NCI-H748 treated with DMSO at 0.1 percent for 48 hours (cell line): ENCODE results near the gene RSKR.
"Not testable (repeated sequence)": the region's sequence is repeated elsewhere in the genome, so short reads cannot be mapped to it uniquely, and the experiment has no call there.

Source experiments
- DNase-seq: peaks from one replicate; lab custom pipeline; 2025; lab: John Stamatoyannopoulos, UW

Gene RSKR

DNA sequence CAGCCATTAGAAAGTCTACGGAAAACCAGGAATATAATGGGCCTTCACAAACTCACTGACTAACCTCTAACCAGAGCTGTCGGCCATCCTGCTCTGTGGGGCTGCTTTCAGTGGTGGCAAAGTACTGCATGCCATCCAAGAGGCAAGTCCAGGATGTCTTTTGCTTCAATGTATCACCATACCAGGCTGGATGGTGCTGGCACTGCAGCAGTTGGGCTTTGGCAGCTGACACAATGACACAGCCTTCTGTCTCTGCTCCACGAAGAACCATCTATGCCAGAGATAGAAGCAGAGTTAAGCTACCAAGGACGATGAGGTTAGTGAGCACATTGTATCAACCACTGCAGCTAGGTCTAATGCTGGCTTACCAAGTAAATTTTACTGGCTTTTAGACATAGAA, 9.7 kb upstream of the RSKR start:
- no peak for DNase-seq

DNA sequence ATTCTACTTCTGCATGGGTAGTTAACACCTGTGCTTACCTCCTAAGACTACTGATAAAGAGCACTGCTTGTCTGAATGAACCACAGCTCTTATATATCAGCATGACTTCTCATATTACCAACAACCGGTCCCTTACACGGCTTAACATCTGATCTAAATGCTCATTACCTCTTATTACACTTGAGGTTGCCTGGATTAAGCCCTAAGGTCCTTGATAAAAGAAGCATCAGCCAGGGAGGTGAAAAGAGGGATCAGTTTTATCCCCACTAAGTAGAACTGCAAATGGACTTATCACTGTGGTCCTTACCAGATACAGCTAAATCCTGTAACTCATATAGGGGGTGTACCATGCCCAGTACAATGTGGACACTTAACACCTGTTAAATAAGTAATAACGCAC, 8.2 kb upstream of the RSKR start:
- DNase-seq: no peak

DNA sequence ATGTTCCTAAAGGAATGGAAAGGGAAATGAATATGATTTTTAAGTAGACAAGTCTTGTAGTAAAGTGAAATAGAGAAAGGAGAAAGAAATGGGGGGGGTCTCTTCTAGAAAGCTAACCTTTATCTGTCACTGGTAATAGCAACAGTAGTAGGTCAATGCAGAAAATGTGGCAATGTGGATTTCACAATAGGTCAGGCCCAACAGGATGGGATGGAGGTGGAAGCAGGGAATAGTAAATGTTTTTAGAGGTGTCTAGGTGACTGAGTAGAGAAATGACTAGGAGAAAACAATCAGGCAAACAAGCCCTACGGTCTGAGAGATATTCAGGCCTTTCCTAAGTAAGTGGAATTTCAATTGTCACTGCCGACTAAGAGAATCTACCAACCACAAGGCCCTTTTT, 6.0 kb upstream of the RSKR start:
- DNase-seq: no peak

DNA sequence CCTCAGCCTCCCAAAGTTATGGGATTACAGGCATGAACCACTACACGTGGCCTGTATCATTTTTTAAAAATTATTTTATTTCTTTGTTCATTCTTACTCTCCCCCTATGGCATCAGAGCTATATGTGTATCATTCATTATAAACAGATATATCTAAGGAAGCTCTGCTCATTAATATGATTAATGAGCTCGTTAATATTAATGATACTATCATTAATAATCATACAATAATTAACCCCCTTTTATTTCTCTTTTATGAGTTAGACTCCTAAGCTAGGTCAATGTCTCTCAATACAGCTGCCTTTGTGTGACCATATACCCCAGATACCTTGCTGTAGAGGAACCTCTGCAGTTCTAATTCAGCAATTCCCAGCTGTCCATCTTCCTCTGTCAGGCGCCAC, 4.5 kb upstream of the RSKR start:
- no peak for DNase-seq

DNA sequence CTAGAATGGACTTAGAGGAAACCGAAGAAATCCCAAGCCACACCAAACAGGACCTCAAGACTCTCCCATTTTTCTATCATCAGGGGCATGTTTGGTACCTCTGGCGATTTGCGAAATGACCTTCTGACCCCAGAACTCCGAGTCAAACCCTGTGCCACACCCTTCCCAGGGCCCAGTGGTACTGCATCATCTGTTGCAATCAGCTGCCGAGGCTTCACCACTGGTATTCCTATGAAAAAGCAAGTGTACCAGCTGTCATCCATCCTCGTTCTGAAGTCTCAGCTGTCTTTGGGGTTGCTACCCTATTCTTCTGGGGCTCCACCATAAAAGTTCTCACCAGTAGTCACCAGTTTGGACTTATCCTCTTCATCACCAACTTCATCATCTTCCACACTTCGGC, 2.3 kb upstream of the RSKR start:
- no peak for DNase-seq

DNA sequence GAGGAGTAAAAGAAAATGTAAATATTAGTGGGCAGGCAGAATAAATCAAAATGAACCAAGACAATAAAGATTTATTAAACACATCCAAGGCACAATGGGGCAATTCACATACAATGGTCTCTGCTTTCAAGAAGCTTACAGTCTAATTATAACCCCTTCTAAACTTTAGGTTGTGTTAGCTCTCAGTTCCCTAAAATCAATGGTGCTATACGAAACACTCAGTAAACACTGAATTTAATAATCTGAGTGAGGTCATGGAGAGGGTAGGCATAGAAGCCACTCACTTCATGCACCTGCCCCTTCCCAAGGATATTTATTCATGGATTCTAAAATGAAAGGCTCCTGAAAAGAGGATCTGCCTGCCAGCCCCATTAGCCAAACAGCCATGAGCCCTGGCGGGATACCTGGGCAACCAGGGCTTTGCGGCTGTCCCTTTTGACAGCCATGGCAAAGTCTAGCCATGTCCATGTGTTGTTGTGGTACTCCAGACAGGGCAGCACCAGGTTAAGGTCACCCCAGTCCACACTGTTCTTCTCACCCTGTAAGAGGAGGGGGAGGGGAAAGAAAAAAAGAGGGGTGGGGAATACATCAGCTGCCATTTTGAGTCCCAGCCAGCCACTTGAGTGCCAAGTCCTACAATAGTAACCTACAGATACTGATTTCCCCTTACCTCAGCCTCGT, 1.4 kb upstream of the RSKR start:
- no peak for DNase-seq

DNA sequence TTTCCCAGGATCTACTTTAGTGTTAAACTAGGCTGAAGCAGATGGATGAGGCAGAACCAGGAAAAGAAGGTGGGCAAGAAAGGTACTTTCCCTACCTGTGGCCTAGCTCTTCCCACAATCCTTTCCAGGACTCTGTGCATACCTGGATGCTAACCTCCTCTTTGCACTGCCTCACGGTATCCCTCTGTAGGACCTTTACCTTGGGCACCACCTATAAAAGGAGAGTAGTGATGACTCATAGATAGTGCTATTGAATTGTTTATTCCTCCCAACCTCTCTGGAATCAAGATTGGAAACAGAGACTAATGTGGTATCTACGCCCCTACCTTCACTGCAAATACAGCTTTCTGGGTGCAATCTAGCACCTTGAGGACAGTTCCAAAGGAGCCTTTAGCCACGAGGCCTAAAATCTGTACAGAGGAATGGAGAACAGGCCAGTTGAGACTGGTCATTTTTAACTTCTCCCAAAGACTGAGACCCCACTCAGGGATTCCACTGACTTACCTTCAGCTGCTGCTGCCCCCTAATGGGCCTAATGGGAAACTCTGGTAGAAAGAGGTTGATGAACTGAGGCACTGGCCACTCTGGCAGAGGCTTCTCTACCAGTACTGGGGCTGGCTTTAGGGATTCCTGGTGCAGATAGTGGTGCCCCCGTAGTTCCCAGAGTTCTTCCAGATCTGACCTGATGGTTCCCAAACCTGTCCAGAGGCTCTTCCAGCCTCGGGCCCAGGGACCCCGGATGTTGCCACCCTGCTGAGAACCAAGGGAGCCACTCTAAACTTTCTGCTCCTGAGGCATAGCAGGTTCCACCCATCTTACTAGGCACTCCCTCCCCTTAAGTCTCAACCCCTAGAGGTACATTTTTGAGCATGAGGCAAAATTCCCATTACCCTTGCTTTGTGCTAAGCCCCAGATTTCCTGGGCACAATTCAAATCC, 781 bp downstream of the RSKR start:
- DNase-seq: no peak

DNA sequence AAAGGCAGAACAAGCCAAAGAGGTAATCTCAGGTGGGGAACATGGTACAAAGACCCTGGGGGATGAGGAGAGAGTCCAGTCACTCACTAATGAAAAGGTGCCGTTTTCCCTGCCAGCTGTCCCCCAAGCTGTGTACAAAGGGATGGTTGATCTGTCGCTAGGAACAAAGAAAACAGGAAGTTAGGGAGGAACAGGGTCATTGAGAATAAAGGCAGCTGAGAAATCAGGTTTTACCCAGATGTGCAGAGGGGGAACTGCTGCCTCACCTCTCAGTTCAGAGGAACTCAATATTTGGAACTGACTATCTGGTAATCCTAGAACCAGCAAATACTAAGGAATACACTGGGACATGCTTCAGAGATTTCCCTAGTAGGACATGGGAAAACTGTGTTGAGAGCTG, 1.5 kb downstream of the RSKR start:
- DNase-seq: no peak

DNA sequence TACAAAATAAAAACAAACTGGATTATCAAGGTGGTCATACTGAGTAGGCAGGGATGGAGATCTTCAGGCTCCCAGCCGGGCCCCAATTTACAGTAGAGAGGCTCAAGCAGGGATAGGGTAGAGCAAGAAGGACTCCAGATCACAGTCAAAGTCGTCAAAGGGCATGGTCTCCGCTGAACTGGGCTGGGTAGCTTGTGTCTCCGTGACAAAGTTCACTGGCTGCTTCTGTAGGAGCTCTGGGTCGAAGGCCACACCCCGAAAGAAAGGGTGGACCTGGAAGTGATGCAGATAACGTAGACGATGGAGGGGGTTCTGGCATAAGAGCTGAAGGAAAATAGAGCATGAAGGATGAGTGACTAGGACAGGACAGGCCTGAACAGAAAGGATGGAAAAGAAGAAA, 3.6 kb downstream of the RSKR start:
- DNase-seq: no peak

DNA sequence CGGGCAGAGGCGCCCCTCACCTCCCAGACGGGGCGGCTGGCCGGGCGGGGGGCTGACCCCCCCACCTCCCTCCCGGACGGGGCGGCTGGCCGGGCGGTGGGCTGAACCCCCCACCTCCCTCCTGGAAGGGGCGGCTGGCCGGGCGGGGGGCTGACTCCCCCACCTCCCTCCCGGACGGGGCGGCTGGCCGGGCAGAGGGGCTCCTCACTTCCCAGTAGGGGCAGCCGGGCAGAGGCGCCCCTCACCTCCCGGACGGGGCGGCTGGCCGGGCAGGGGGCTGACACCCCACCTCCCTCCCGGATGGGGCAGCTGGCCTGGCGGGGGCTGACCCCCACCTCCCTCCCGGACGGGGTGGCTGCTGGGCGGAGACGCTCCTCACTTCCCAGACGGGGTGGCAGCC, 10.0 kb downstream of the RSKR start:
- DNase-seq: not testable (repeated sequence)

DNA sequence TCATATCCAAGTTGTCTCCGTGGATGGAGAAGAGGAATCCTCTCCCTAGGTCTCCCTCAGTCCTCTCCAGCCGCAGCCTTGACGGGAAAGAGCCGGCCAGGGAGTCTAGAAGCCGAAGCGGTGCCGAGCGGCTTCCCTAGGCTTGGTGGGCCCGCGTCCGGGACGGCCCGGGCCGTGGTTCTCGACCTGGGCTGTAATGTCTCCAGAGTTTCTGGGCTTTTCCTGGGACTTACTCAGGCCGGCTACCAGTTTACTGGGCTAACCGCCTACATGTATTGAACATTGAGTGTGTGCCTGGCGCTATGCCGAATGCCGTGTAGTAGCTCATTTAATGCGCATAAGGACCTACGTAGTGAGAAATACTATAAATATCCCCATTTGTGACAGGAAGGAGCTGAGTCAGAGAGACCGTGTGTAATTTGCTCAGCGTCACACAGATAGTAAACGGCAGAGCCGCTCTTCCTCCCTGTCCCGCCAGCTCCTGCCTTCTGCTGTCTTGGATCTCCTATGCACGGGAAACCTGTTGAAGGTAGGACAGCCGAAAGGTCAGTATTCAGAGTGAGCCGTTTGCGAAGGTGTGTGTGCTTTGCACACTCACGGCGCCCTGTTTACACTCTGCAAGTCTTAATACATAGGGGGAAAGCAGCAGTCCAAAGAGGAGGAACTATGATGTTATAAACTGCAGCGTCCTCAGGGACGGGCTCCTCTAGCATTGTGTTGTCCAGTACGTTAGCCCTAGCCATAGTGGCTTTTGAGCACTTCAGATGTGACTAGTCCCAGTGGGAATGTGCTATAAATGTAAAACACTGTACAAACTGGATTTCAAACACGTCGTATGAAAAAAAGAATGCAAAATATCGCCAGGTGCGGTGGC, 14.4 kb downstream of the RSKR start:
- DNase-seq: peak; percentile 72

DNA sequence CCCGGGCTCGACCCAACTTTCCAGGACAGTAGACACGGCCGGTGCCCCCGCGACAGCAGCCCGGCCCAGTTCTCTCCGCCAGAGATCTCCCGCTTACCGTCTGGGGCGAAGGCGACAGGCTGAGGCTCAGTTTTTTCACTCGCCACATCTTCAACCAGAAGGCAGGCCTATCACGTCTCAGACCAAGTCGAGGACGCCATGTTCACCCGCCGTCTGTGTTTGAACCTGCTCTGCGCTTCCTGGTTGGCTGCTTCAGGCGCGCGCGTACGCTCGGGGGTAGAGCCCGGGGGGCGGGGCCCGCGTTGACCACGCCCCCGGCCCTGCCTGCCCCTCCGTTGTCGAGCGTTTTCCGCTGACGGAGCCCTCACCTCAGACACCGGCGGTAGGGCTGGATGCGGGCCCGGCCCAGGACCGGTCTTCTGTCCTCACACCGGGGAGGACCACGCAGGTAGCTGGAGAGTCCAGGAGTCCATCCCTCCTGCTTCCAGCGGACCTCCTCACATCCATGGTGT, 15.1 kb downstream of the RSKR start, which contains the start of gene SPAG5:
TSS of gene SPAG5 (minus strand) at position 227 of the 512 bp plus-strand sequence. CDS start at position 148, 79 bp downstream.
- peak; percentile 97 for DNase-seq

DNA sequence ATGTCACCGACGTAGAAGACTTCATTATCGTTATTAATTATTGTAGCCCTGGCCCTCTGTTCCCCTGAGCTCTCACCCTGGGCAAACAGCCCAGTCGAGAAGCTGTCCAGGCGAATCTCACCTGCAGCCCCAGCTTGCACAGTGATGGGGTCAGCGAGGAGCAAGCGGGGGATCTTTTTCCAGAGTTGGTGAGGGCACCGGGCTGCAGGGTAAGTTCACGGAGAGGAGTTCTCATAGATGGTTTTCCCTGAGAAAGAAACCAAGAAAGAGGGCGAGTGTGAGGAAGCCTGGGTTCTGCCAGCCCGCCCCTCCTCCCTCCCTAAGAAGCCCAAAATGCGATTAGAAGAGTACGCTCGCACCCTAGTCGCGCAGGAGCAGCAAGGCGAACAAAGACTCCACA, 15.6 kb downstream of the RSKR start:
- DNase-seq: peak; percentile 51

DNA sequence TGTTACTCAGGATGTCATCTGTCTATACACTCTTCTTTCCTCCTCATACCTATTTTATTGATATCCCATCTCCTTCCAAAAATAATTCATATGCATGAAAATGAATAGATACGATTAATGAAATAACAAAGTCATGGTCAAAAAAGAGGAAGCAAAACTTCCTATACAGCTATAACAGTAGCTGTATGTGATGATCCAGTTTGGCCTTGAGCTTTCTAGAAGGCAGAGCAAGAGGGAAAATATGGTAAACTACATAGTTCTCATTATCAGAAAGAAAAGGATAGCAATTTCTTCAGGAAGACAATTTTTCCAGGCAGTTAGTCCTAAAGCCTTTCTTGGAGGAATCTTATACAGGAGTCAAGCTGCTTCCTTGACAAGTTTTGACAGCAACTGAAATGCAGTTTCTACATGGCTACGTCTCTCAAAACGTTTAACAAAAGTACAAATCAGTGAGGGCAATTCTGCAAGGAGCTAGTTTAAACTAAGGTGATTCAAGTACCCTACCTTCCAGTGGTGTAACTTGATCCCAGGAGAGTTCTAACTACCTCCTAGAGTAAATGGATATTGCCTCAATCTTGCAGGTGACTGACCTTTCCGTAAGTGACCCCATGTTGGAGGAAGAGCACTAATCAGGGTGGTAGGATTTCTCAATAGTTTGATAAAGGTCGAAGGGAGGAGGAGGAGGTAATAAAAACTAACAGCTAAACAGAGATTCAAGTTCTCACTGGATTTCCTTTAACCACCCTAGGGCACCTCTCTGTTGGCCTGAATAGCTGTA, 16.2 kb downstream of the RSKR start:
- no peak for DNase-seq

DNA sequence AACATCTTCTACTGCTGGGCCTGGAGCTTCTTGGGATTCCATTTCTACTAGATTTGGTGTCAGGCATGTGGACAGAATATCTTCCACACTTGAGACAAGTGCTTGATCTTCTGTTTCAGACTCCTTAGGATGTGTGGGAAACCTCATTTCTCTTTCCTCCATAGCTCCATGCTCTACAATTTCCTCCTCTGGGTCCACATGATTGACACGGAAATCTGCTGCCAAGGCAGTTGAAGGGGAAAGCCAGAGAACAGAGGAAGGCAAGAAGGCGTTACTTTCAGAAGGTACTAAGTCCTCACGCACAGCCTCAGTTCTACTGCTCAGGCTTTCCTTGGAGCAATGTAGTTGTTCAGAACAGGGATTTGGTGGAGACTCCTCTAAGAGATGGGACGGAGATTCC, 21.7 kb downstream of the RSKR start:
- DNase-seq: no peak

DNA sequence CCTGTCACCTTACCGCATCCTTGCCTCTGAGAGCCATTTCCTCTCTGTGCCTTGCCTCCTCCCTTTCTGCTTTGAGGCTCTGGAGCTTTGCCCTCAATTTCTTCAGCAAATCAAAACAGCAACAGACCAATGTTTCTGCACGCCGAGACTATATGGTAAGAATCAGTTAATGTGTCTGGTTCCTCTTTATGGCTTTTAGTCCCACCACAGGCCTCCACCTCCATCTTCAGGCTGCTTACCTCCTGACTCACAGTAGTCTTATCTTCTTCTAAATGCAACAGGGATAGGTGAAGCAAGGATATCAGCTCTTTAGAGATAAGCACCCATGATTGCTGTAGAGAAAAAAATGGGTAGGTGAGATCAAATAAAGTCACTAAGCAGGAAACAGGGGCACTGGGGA, 28.1 kb downstream of the RSKR start:
- DNase-seq: no peak

DNA sequence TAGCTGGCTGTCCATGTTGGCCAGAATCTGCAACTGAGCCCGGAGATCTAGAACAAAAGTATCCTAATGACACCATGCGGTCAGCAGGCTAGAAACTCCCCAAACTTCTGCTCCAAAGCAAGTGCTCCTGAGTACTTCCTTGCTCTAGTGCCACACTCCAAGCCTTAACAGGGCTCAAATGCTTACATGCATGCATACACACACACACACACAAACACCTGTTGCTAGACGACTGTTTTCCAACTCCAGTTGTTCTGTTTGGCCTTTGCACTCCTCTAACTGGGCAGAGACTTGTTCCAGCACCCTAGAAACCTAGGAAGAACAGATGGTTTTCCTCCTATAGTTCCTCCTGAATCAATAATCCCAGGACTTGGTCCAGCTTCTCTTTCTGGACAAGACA, 29.6 kb downstream of the RSKR start:
- DNase-seq: no peak

DNA sequence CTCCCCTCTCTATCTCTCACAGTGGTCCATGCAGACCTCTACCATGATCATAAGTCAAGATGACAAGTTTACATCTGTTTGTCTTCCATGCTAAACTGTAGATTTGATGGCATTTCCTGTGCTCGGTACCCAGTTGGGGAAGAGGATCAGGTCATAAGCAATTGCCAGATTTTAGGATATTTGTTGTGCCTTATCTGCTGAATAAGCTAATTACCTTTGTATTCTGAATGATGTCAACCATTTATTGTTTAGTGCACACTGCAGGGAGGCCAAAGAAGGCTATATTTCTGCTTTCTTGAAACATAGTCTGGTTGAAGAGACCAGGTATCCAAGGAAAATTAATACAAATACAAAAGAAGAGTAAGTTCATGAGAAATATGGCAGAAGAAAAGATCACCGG, 31.5 kb downstream of the RSKR start:
- no peak for DNase-seq

DNA sequence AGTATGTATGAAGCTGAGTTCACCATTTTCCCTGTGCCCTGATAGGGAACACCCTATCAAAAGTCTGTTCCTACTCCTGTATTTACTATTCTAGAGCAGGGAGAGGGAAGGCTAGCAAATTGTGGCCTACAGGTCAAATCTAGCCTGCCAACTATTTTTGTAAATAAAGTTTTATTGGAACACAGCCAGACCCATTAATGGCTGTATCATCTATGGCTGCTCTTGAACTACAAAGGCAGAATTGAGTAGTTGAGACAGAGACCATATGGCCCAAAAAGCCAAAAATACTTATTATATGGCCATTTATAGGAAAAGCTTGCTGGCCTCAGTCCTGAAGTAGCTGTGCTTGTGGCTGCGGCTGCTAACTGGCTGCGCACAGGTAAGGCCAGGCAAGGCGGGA, 33.0 kb downstream of the RSKR start:
- DNase-seq: no peak

DNA sequence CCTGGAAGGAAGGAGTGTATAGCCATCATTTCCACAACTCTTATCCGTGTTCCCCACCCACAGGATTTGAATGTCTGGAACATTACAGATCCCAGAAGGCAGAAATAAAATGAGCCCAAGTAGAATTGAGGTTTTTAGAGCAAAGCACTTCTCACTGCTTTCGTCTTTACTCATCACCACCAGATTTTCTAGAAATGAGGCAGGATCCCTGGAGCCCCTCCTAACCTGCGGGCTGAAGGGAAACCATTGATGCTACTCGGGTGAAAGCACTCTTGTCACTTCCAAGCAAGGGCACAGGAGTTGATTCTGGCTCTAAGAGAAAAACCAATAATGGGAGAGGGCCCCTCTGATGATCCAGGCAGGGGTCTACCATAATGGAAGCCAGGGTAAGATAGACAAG, 34.5 kb downstream of the RSKR start:
- no peak for DNase-seq
